ENCODE data around the gene OPRL1.
"Not testable (repeated sequence)": the region's sequence is repeated elsewhere in the genome, so short reads cannot be mapped to it uniquely, and the experiment has no call there.

Gene OPRL1

GRCh38 chr20:64105846-64106434 lies 26.1 kb downstream of the OPRL1 start:
- no peak for FAIRE-seq

DNA sequence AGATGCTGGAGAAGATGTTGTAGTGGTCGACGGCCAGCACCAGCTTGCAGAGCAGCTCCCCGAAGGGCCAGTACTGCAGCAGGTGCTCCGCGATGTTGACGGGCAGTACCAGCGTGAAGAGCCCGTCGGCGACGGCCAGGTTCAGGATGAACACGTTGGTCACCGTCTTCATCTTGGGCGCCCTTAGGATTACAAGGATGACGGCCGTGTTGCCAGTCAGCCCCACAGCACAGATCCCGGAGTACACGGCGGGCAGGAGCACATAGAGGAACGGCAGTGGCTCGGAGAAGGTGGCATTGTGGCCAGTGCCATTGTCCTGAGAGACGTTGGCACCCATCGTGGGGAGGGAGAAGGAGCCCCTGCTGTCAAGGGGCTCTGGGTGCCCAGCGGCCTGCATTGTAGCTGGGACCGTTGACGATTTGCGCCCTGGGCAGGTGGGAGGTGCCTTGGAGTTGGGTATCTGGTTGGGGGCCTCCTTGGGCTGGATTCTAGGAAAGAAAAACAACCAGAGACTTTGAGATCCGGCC lies 26.6 kb downstream of the OPRL1 start:
- FAIRE-seq, result no peak

DNA sequence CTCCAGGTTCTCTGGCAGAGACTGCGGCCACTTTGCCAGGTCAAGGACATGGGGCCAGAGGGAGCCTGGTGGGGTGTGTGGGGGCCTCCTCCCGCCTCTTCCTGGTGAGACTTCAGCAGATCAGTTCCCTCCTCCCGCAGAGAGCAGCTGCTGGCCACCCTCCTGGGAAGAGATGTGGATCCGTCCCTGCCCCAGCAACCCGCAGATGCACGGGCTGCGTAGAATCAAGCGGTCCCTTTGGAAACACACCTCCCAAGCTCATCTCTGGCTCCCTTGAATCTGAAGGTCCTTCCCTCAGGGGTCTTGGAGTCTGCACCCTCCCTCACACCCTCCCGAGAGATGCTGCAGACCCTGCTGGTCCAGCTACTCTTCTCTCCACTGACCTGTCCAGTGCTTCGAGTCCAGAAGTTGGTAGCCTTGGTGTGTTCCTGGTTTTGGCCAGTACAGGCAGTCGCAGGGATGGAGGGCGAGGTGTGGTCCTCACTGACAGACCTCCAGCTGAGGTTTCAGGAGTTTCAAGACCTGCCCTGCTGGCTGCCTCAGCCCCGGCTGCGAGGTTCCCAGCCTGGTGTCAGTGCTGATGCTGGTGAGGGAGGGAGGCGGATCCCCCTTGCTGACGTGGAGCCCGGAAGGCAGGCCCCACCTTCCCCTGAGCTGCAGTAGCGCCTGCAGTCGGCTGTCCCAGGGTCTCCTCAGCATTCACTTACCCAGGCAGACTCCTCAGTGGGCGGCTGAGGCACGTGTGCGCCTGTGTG lies 27.3 kb downstream of the OPRL1 start, which contains the start of gene NPBWR2:
TSS of gene NPBWR2 (minus strand) at position 585 of the 755 bp plus-strand sequence. CDS start 734 bp downstream, outside the sequence.
- FAIRE-seq, result no peak

GRCh38 chr20:64107736-64108457 lies 28.0 kb downstream of the OPRL1 start:
- no peak for FAIRE-seq

GRCh38 chr20:64108731-64109681 lies 29.1 kb downstream of the OPRL1 start:
- FAIRE-seq, result no peak

DNA sequence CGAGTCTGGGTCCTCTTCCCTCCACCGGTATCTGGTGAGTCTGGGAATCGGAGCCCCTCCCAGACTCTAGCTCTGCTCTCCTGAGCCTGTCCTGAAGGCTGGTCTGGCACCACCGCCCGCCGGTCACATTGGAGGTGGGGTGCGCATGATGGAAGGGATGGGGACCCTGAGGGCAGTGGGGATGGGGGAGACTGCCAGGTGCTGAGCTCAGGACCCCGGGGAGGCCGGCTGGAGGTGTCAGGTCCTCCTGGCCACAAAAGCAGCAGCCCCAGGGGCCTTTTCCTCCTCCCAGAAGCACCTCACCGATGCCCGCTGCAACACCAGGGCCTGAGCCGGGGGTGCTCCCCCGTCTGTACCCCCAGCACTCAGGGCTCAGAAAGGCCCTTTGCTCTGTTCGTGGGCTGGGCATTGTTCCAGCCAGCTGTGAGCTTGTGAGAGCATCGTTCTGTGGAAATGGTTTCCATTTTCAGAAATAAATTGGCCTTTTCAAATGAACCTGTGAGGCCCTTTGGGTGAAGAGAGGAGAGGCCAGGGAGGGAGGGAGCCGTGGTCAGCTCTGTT lies 30.0 kb downstream of the OPRL1 start:
- FAIRE-seq, result no peak

- FAIRE-seq, result no peak
These were observed 30.7 kb downstream of the OPRL1 start for GRCh38 chr20:64110411-64111068.

DNA sequence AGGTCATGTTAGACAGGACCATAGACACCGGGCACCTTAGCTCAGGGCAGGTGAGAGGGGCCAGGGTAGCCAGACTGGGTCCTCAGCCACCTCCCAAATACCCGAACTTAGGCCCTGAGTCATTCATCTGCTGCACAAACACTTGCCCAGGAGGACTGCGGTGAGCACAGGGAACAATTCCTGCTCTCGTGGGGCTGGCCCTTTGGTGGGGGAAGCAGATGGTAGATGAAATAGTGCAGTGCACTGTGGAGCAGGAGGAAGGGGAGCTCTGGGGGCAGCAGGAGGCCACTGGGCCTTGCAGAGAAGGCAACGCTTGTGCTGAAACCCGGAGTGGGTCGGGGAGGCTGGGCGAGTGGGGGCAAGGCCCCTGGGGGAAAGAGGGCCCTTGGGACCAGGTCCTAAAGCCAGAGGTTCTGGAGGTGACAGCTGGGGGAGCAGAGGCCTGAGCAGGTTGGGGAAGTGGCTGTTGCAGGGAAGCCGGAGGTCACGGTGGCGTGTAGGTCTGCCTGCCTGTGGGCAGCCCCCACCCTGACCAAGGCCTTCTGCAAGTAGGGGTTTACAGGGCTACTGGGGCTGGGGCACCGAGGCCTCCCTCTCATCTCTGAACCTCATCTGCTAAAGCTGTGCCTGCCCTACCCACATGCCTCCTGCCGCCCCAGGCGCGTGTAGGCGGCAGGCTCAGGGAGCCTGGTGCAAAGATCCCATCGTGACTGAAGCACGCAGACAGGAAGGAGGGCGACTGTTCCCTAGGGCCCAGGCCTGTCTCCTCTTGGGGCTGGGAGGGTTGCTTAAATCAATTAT lies 32.2 kb downstream of the OPRL1 start:
- no peak for FAIRE-seq

GRCh38 chr20:64112691-64113443 lies 33.0 kb downstream of the OPRL1 start:
- FAIRE-seq, result no peak

- FAIRE-seq, result no peak
These were observed 33.5 kb downstream of the OPRL1 start for GRCh38 chr20:64113444-64113775.

DNA sequence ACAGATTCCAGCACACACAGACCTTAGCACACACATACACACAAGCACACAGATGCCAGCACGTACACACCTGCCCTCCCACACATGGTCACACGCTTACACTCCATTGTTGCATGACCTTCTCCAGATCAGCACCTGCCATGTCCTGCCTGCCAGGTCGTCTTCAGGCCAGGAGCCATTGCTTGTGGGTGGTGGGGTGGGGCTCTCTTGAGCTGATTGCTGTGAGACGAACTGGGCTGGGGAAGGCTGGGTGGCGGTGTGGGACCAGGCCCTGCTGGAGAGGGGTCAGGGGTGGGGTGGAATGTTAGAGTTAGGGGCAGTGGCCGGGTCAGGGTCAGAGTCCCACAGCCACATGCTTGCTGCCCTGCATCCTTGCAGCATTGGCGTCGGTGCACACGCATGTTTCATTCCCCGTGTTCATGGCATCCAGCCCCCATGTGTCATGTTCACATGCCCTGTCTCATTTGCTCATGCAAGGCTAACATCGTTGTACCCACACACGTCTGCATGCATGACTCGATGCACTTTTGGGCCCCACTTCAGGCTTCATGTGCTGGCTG lies 34.0 kb downstream of the OPRL1 start:
- FAIRE-seq, result no peak

- FAIRE-seq, result no peak
These were observed 34.6 kb downstream of the OPRL1 start for GRCh38 chr20:64114356-64114971.

- FAIRE-seq, result no peak
These were observed 35.5 kb downstream of the OPRL1 start for GRCh38 chr20:64115171-64115911.

- no peak for FAIRE-seq
These were observed 36.1 kb downstream of the OPRL1 start for GRCh38 chr20:64116016-64116415.

GRCh38 chr20:64116541-64117431 lies 36.9 kb downstream of the OPRL1 start:
- FAIRE-seq, result no peak

DNA sequence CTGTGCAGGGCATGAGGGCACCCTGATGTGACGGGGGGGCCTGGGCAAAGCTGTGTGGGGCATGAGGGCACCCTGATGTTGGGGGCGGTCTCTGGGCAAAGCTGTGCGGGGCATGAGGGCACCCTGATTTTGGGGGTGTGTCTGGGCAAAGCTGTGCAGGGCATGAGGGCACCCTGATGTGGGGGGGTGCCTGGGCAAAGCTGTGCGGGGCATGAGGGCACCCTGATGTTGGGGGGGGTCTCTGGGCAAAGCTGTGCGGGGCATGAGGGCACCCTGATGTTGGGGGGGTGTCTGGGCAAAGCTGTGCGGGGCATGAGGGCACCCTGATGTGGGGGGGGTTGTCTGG lies 37.5 kb downstream of the OPRL1 start:
- FAIRE-seq, result not testable (repeated sequence)

GRCh38 chr20:64119301-64119680 lies 39.4 kb downstream of the OPRL1 start:
- no peak for FAIRE-seq
